PC-3 (cell line): ENCODE results near the gene RB1. TPM values are rescaled to one million over a fixed set of nuclear protein-coding genes. Genes with fewer than 3 reads are reported as not detected.

ENCODE experiments used
- ATAC-seq: fragments of 200-7000 bp; cut with Tn5 transposase; 2 replicates; pipeline ENCODE4 v1.9.1; 2020; ENCODE audit warnings: mild to moderate bottlenecking, moderate library complexity
- BruUV-seq: library from RNA; stranded (reverse); fragments of 400-500 nt; replicated peaks from 2 replicates; lab custom pipeline; 2021; lab: Mats Ljungman, UMichigan
- CTCF ChIA-PET: fragments of 300-600 bp; sonication (Branson Sonifier 250); formaldehyde crosslinking; loops from one replicate; lab custom pipeline; 2022; ENCODE audit warnings: antibody characterized with exemption; lab: Charles Lee
- POLR2A ChIA-PET: fragments of 300-600 bp; sonication (Branson Sonifier 250); formaldehyde crosslinking; loops from one replicate; lab custom pipeline; 2022; ENCODE audit warnings: antibody characterized with exemption; ENCODE audit not compliant: unreplicated experiment; lab: Charles Lee
- DNase-seq: peaks from one replicate; pipeline ENCODE4 v3.0.0-alpha.2; 2015
- H2AFZ ChIP-seq: fragments of 300-600 bp; sonication (generic); 2 replicates; pipeline ENCODE4 v1.6.0; 2016; ENCODE audit warnings: antibody characterized with exemption, low read length
- H3F3A ChIP-seq: fragments of 300-600 bp; sonication (generic); one replicate; pipeline ENCODE4 v1.6.0; 2017; ENCODE audit warnings: antibody characterized with exemption, low read length, control low read depth, mild to moderate bottlenecking; ENCODE audit not compliant: unreplicated experiment
- H3K27ac ChIP-seq: fragments of 300-600 bp; sonication (generic); 2 replicates; pipeline ENCODE4 v1.5.1; 2016; ENCODE audit warnings: mild to moderate bottlenecking, low read length
- H3K27me3 ChIP-seq: fragments of 300-600 bp; sonication (generic); 2 replicates; pipeline ENCODE4 v1.6.1; 2016; ENCODE audit warnings: low read length, mixed read lengths
- H3K36me3 ChIP-seq: fragments of 300-600 bp; sonication (generic); 2 replicates; pipeline ENCODE4 v1.6.1; 2016; ENCODE audit warnings: low read depth, mixed run types, low read length, mixed read lengths
- H3K4me1 ChIP-seq: fragments of 300-600 bp; sonication (generic); 2 replicates; pipeline ENCODE4 v1.5.1; 2016; ENCODE audit warnings: low read length; ENCODE audit not compliant: insufficient read depth
- H3K4me2 ChIP-seq: fragments of 300-600 bp; sonication (generic); 2 replicates; pipeline ENCODE4 v1.6.0; 2016; ENCODE audit warnings: low read length
- H3K4me3 ChIP-seq: fragments of 300-600 bp; sonication (generic); 2 replicates; pipeline ENCODE4 v1.5.1; 2016; ENCODE audit warnings: mild to moderate bottlenecking, low read length, mixed read lengths
- H3K79me2 ChIP-seq: fragments of 300-600 bp; sonication (generic); 2 replicates; pipeline ENCODE4 v1.6.1; 2017; ENCODE audit warnings: low read length, mixed read lengths
- H3K9ac ChIP-seq: fragments of 300-600 bp; sonication (generic); 2 replicates; pipeline ENCODE4 v1.6.0; 2016; ENCODE audit warnings: mild to moderate bottlenecking, low read length
- H3K9me2 ChIP-seq: fragments of 300-600 bp; sonication (generic); replicated peaks from 2 replicates; pipeline ENCODE4 v1.6.1; 2016; ENCODE audit warnings: mixed run types, low read length, mixed read lengths
- H3K9me3 ChIP-seq: fragments of 300-600 bp; sonication (generic); 2 replicates; pipeline ENCODE4 v1.6.1; 2016; ENCODE audit warnings: low read length, mixed read lengths
- H4K20me1 ChIP-seq: fragments of 300-600 bp; sonication (generic); 2 replicates; pipeline ENCODE4 v1.6.1; 2016; ENCODE audit warnings: low read length, mixed read lengths
- CTCF ChIP-seq: fragments of 300-600 bp; sonication (generic); conservative IDR thresholded peaks from 2 replicates; pipeline ENCODE4 v1.5.1; 2017; ENCODE audit warnings: antibody characterized with exemption, low read depth, mild to moderate bottlenecking, low read length
- EZH2 ChIP-seq: fragments of 300-600 bp; sonication (generic); IDR thresholded peaks from one replicate; pipeline ENCODE4 v1.6.1; 2017; ENCODE audit warnings: antibody characterized with exemption, mild to moderate bottlenecking, low read length; ENCODE audit not compliant: unreplicated experiment
- EZH2phosphoT487 ChIP-seq: fragments of 300-600 bp; sonication (generic); IDR thresholded peaks from 2 replicates; pipeline ENCODE4 v1.6.1; 2018; ENCODE audit warnings: mild to moderate bottlenecking, antibody characterized with exemption, low read length, borderline replicate concordance
- intact Hi-C: fragments of 100-400 bp; cut with micrococcal nuclease; formaldehyde crosslinking; loops from 2 replicates; pipeline ENCODE4 v1.9.0; 2023
- total RNA-seq: library from RNA; depleted of rRNA; stranded (reverse); fragments of >200 nt; gene quantifications from 2 replicates; pipeline ENCODE4 v1.2.3, GENCODE V29; 2014

Gene RB1
- total RNA-seq, 1 experiment from 2014 or later, result 14.3 TPM

DNA sequence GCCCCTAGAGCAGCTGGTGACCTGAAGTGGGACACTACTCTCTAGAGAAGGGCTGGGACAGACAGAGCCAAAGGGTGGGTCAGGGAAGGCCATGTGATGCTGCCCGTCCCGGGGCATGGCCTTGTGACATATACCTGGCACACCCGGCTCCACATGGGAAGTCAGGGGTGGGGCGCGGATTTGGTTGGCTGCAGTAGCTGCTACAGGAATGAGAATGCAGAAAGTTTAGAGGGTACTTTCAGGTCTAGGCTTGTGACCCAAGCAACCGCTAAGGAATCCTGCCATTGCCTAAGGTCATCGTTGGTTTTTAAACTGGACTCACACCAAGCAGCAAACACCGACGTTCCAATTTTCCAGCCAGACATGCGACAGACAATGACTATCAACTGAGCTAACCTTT, 203.5 kb downstream of the RB1 start:
- Histone ChIP-seq H3K4me3 (no peak overlapping the region), H3K9me2 (no peaks in the 10 kb centered on the region), H4K20me1 (no peaks in the 10 kb centered on the region), H2AFZ (no peak overlapping the region), H3K4me2 (no peak overlapping the region), H3K79me2 (no peaks in the 10 kb centered on the region), H3K4me1 (no peaks in the 10 kb centered on the region), H3K27ac (no peak overlapping the region), H3F3A (no peaks in the 10 kb centered on the region), H3K36me3 (no peaks in the 10 kb centered on the region), H3K27me3 (no peaks in the 10 kb centered on the region), H3K9ac (no peak overlapping the region), H3K9me3 (no peaks in the 10 kb centered on the region)
- CTCF ChIA-PET, result no interaction called here
- DNase-seq (no peak), ATAC-seq (no peak)
- BruUV-seq, result no TSS peak
- POLR2A ChIA-PET, result no interaction called here
- intact Hi-C loops, result no loop called here
- TF ChIP-seq CTCF (no peak), EZH2phosphoT487 (no peak), EZH2 (no peak)

DNA sequence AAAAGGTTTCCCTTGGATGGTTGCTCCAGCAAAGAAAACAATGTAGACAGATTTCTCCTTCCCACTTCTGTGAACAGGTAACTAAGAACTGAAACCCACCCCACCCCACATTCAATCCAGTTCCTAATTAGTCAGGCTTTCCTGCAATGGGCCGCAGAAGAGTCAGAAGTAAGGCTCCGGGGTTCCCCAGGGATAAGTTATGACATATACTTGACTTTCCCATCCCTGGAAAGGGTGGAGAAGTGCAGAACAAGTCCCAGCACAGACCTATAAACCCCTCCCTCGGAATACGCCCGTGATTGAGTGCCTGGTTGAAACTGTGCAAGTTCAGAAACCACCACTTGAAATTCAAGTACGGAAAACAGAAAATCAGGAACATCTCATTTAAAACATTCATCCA, 204.5 kb downstream of the RB1 start:
- intact Hi-C loops, result no loop called here
- CTCF ChIA-PET, result no interaction called here
- H3K79me2 ChIP-seq, result no peaks in the 10 kb centered on the region
- H3K4me2 ChIP-seq, result no peak overlapping the region
- no peaks in the 10 kb centered on the region for H3F3A ChIP-seq
- DNase-seq (no peak), ATAC-seq (no peak)
- TF ChIP-seq CTCF (no peak), EZH2 (no peak), EZH2phosphoT487 (no peak)
- no peaks in the 10 kb centered on the region for H3K36me3 ChIP-seq
- H3K9me2 ChIP-seq, result no peaks in the 10 kb centered on the region
- no peaks in the 10 kb centered on the region for H3K27me3 ChIP-seq
- H3K9ac ChIP-seq, result no peak overlapping the region
- H4K20me1 ChIP-seq, result no peaks in the 10 kb centered on the region
- H3K9me3 ChIP-seq, result no peaks in the 10 kb centered on the region
- no peak overlapping the region for H3K4me3 ChIP-seq
- H2AFZ ChIP-seq, result no peak overlapping the region
- no peaks in the 10 kb centered on the region for H3K4me1 ChIP-seq
- BruUV-seq, result no TSS peak
- H3K27ac ChIP-seq, result no peak overlapping the region
- POLR2A ChIA-PET, result no interaction called here

- Histone ChIP-seq H3K9me2 (no peaks in the 10 kb centered on the region), H3K27me3 (no peaks in the 10 kb centered on the region), H3K4me1 (no peaks in the 10 kb centered on the region), H2AFZ (no peak overlapping the region), H3K27ac (no peak overlapping the region), H4K20me1 (no peaks in the 10 kb centered on the region), H3K9me3 (no peaks in the 10 kb centered on the region), H3F3A (no peaks in the 10 kb centered on the region), H3K9ac (no peak overlapping the region), H3K36me3 (no peaks in the 10 kb centered on the region), H3K4me2 (no peak overlapping the region), H3K79me2 (no peaks in the 10 kb centered on the region), H3K4me3 (no peak overlapping the region)
- DNase-seq (no peak), ATAC-seq (no peak)
- BruUV-seq, result no TSS peak
- ChIA-PET POLR2A (no interaction called here), CTCF (no interaction called here)
- intact Hi-C loops, result no loop called here
- TF ChIP-seq EZH2 (no peak), CTCF (no peak), EZH2phosphoT487 (no peak)
Observed at GRCh38 chr13:48510698-48511097, 207.1 kb downstream of the RB1 start.
